GM10248 (cell line): ENCODE measurements around the gene EPHA4.

Source experiments
- CTCF ChIA-PET: fragments of 300-600 bp; sonication (Branson Sonifier 250); formaldehyde crosslinking; extraction: SDS; loops from one replicate; lab custom pipeline; 2021; ENCODE audit warnings: antibody characterized with exemption; lab: Yijun Ruan, JAX
- POLR2A ChIA-PET: fragments of 350-650 bp; sonication (Branson Sonifier 250); formaldehyde crosslinking; extraction: SDS; loops from one replicate; lab custom pipeline; 2020; ENCODE audit warnings: antibody characterized with exemption; lab: Yijun Ruan, JAX
- DNase-seq: peaks from one replicate; pipeline ENCODE4 v3.0.0; 2012; ENCODE audit errors: extremely low spot score
- TF ChIP-seq, protein P1 (sequence below): IDR thresholded peaks from 2 replicates; pipeline ENCODE4 v1.5.1; 2012; ENCODE audit warnings: mild to moderate bottlenecking, low read depth; ENCODE audit errors: extremely low read depth, missing control alignments, control extremely low read depth

The EPHA4 gene

DNA sequence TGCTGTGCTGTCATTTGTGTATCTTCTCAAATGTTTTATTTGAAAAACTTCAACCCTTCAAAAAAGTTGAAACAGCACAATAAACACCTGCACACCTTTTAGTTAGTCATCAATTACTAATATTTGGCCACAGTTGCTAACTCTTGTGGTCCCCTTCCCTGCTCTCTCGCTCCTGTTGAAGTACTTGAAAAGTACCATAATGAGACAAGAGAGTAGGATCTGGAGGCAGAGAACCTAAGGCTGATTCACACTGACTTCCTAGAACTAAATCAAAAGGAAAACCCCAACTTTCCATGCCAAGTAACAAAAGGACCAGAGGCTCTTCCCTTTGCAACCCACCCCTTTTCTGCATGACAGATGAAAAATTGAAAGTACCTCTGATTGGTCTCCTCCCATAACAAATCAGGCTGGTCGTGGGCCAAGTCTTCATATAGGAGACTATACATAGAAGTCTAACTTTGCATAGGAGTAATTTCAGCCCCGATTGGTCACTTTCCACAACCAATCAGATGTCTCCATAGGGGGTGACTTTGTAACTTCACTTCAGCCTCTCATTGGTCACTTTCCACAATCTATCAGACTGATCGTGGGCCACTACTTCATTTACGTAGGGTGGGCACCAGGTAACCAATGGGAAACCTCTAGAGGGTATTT, 179.7 kb downstream of the EPHA4 start:
- DNase-seq = no peak
- TF ChIP-seq, protein P1, sequence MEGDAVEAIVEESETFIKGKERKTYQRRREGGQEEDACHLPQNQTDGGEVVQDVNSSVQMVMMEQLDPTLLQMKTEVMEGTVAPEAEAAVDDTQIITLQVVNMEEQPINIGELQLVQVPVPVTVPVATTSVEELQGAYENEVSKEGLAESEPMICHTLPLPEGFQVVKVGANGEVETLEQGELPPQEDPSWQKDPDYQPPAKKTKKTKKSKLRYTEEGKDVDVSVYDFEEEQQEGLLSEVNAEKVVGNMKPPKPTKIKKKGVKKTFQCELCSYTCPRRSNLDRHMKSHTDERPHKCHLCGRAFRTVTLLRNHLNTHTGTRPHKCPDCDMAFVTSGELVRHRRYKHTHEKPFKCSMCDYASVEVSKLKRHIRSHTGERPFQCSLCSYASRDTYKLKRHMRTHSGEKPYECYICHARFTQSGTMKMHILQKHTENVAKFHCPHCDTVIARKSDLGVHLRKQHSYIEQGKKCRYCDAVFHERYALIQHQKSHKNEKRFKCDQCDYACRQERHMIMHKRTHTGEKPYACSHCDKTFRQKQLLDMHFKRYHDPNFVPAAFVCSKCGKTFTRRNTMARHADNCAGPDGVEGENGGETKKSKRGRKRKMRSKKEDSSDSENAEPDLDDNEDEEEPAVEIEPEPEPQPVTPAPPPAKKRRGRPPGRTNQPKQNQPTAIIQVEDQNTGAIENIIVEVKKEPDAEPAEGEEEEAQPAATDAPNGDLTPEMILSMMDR = no peak
- ChIA-PET CTCF (no interaction called here), POLR2A (no interaction called here)

DNA sequence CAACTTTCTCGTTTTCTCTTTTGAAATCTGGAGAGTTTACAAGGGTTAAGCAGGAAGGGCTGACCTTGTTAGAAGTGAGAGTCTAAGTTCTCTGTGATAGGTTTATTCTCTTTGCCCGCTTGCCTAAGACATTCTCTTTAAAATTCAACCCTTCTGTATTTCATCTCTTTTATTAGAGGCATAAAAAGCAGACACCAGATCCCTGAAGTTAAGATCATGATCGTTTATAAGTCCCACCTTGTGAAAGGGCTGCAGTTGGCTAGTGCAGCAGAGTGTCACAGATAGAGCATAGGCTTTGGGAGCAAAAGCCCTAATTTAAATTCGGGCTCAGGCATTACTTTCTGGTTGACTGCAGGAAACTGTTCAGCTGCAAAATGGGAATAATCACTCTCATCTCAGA, 181.2 kb downstream of the EPHA4 start:
- no peak for DNase-seq
- POLR2A ChIA-PET = no interaction called here
- TF ChIP-seq, protein P1 = no peak
- CTCF ChIA-PET = interaction anchor here (1.2 kb wide), 1 partner anchor 9 kb away, joined by 3 read pairs; no protein-coding TSS in a partner anchor

DNA sequence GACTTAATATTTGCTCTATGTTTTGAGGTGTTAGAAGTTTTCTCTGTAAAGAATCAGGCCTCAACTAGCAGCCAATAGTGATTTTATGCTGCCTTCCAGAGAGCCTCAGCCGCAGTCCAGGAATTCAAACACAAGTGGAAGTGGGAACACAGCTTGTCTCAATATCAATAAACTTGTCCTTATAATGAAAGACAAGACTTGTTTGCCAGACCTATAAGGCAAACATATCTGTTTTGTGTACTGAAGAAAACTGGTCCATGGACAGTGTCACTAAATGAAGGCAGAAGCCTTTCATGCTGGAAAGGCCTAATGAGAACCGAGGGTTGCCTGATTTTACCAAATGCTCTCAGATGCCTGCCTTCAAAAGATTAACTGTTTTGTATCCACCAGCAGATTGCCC, 182.2 kb downstream of the EPHA4 start:
- ChIA-PET CTCF (interaction anchor here (1.0 to 1.2 kb wide), 2 partner anchors 10 to 17 kb away, joined by 3 read pairs; no protein-coding TSS in a partner anchor), POLR2A (no interaction called here)
- TF ChIP-seq, protein P1 = no peak
- DNase-seq = no peak

DNA sequence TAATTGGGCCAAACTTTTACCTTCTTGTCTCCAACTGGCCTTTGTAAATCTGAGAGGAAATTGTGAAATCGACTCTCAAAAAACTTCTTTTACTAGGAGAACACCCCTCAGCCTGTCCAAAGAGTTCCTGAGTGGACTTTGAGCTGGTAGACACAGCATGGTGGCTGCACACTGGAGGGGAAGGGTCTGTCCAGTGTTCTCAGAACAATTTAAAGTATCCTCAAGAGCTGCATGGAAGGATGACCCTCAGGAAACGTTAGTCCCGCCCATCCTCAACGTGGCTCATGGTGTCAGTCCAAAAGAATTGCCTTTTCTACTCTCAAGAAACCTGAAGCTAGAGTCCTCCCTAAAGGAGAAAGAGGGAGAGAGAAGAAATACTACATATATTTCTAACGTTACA, 182.7 kb downstream of the EPHA4 start:
- TF ChIP-seq, protein P1 = no peak
- ChIA-PET CTCF (interaction anchor here (1.0 to 1.2 kb wide), 2 partner anchors 11 to 17 kb away, joined by 3 read pairs; no protein-coding TSS in a partner anchor), POLR2A (no interaction called here)
- no peak for DNase-seq

DNA sequence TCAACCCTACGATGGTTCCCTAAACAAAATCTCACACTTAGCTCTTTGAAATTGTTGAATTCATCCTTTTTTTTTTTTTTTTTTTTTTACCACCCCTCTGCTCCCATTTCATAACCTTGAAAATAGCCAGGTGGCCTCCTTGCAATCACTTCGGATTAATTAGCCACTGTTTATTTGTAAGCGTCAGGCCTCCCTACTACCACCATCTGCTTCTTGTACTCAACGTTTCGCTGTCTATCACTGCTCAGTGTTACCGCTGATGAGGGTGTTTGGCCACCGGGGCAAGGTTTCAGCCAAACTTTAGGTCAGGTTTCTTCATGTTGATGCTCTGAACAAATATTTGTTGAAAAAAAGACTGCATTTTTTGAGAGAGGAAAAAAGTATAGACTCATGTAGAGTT, 183.2 kb downstream of the EPHA4 start:
- CTCF ChIA-PET = interaction anchor here (1.0 kb wide), 1 partner anchor 16 kb away, joined by 3 read pairs; no protein-coding TSS in a partner anchor
- no peak for DNase-seq
- TF ChIP-seq, protein P1 = no peak
- POLR2A ChIA-PET = no interaction called here

DNA sequence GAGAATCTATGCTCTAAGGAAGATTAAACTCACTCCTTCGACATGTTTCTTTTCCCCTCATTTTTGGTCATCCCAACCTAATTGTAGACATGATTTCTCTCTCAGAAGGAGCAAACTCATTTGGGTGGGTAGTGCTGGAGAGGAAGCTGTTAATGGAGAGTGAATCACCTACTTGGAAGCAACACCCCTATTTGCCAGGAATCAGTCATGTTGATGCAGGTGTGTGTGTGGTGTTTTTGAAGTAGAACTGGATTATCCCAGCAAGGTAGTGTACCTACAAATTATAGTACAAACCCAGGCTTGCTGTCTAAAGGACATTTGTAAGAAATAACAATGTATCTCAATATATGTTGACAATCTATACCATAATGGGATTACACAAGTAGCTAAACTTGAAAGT, 186.4 kb downstream of the EPHA4 start:
- ChIA-PET CTCF (interaction anchor here (1.5 kb wide), 1 partner anchor 8 kb away, joined by 3 read pairs; no protein-coding TSS in a partner anchor), POLR2A (no interaction called here)
- TF ChIP-seq, protein P1 = no peak
- DNase-seq = no peak
